ENCODE results near the gene KATNB1. TPM values are rescaled to one million over a fixed set of nuclear protein-coding genes. Genes with fewer than 3 reads are reported as not detected.

The KATNB1 gene
- total and polyA plus RNA-seq, 2 donors (not counting 1 experiment from before 2014, with no cell fraction given): 6.7 to 15.2 TPM

DNA sequence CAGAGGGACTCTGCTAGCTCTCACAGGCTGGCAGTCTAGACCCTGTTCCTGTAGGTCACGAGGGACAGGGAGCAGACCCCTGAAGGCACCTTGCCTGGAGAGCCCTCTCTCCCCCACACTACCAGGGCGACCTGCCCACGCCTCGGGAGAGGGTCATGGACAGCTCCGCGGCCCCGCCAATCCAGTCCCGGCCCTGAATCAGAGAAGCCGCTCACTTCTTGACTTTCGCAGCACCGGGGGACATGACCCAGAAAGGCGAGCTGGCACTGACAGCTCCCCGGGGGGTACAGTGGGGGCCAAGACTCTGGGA lies 61.6 kb downstream of the KATNB1 start:
- Histone ChIP-seq H3K4me1 (ENCODE audit: control insufficient read depth, extremely low read depth, insufficient read depth, low read length) (peaks cover 15% of the 10 kb centered on the region), H3K79me2 (ENCODE audit: control insufficient read depth, insufficient read depth, low read length) (peaks cover 34% of the 10 kb centered on the region), H2AFZ (ENCODE audit: low read length) (no peak overlapping the region), H3K4me3 (replicated peaks in 1 of 4; ENCODE audit: control extremely low read depth in 1 of 4, insufficient read depth in 1 of 4, low read depth in 3 of 4, low read length in 4 of 4) (no peak overlapping the region), H3K9ac (ENCODE audit: insufficient read depth, low read length) (no peak overlapping the region), H3K9me3 (ENCODE audit: control insufficient read depth, insufficient read depth, low read depth, low read length) (no peaks in the 10 kb centered on the region), H3K4me2 (ENCODE audit: extremely low read depth, insufficient read depth, low read length) (no peak overlapping the region), H4K20me1 (ENCODE audit: control insufficient read depth, extremely low read depth, insufficient read depth, low read length) (no peaks in the 10 kb centered on the region), H3K36me3 (ENCODE audit: control insufficient read depth, insufficient read depth, low read length) (peaks cover 19% of the 10 kb centered on the region), H3K27me3 (ENCODE audit: control insufficient read depth, insufficient read depth, low read length) (no peaks in the 10 kb centered on the region), H3K27ac (ENCODE audit: insufficient read depth, low read length) (no peak overlapping the region)
- no peak for DNase-seq (ENCODE audit: low read depth in 2 of 2)
- TF ChIP-seq EZH2 (IDR thresholded peaks at IDR 0.05; ENCODE audit: low read length, missing control alignments) (no peak), CTCF (conservative IDR thresholded peaks at IDR 0.05 in 1 of 2, IDR thresholded peaks at IDR 0.05 in 1 of 2; ENCODE audit: low read depth in 1 of 2, low read length in 2 of 2) (no peak)

GRCh38 chr16:57797526-57798266 lies 62.1 kb downstream of the KATNB1 start:
- Histone ChIP-seq H4K20me1 (ENCODE audit: control insufficient read depth, extremely low read depth, insufficient read depth, low read length) (no peaks in the 10 kb centered on the region), H3K9ac (ENCODE audit: insufficient read depth, low read length) (no peak overlapping the region), H3K4me2 (ENCODE audit: extremely low read depth, insufficient read depth, low read length) (no peak overlapping the region), H3K36me3 (ENCODE audit: control insufficient read depth, insufficient read depth, low read length) (peaks cover 19% of the 10 kb centered on the region), H3K4me1 (ENCODE audit: control insufficient read depth, extremely low read depth, insufficient read depth, low read length) (peaks cover 18% of the 10 kb centered on the region), H3K27me3 (ENCODE audit: control insufficient read depth, insufficient read depth, low read length) (no peaks in the 10 kb centered on the region), H3K9me3 (ENCODE audit: control insufficient read depth, insufficient read depth, low read depth, low read length) (no peaks in the 10 kb centered on the region), H3K27ac (ENCODE audit: insufficient read depth, low read length) (no peak overlapping the region), H3K79me2 (ENCODE audit: control insufficient read depth, insufficient read depth, low read length) (peaks cover 34% of the 10 kb centered on the region), H3K4me3 (replicated peaks in 1 of 4; ENCODE audit: control extremely low read depth in 1 of 4, insufficient read depth in 1 of 4, low read depth in 3 of 4, low read length in 4 of 4) (no peak overlapping the region), H2AFZ (ENCODE audit: low read length) (no peak overlapping the region)
- no peak for DNase-seq (ENCODE audit: low read depth in 2 of 2)
- TF ChIP-seq CTCF (conservative IDR thresholded peaks at IDR 0.05 in 1 of 2, IDR thresholded peaks at IDR 0.05 in 1 of 2; ENCODE audit: low read depth in 1 of 2, low read length in 2 of 2) (no peak), EZH2 (IDR thresholded peaks at IDR 0.05; ENCODE audit: low read length, missing control alignments) (no peak)

DNA sequence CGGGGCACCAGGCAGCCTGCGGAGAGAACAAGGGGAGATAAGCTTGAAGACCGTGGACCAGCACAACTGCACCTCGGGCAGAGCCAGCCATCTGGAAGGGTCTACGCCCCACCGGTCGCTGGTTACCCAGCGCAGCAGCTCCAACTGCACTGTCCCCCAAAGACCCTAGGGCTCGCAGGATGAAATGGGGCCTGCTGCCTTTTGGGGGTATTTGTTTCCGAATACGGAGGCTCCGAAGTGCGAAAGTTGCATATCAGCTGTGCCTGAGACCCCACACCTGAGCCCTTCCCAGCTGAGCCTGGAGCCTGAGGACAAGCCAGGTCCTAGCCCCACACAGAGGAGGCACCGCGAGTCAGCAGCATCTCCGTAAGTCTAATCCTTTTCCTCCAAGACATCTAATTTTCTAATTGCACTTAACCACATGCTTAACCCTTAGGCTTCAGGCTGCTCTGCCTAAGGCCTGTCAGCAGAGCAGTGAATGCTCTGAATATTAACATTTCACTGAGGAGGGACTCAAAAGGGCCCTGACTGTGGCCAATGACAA lies 62.8 kb downstream of the KATNB1 start:
- H3K4me3 ChIP-seq (replicated peaks in 1 of 4; ENCODE audit: control extremely low read depth in 1 of 4, insufficient read depth in 1 of 4, low read depth in 3 of 4, low read length in 4 of 4): no peak overlapping the region
- H3K79me2 ChIP-seq (ENCODE audit: control insufficient read depth, insufficient read depth, low read length): peaks cover 34% of the 10 kb centered on the region
- H3K27ac ChIP-seq (ENCODE audit: insufficient read depth, low read length): no peak overlapping the region
- H3K36me3 ChIP-seq (ENCODE audit: control insufficient read depth, insufficient read depth, low read length): peaks cover 19% of the 10 kb centered on the region
- no peaks in the 10 kb centered on the region for H3K9me3 ChIP-seq (ENCODE audit: control insufficient read depth, insufficient read depth, low read depth, low read length)
- TF ChIP-seq CTCF (conservative IDR thresholded peaks at IDR 0.05 in 1 of 2, IDR thresholded peaks at IDR 0.05 in 1 of 2; ENCODE audit: low read depth in 1 of 2, low read length in 2 of 2) (no peak), EZH2 (IDR thresholded peaks at IDR 0.05; ENCODE audit: low read length, missing control alignments) (no peak)
- no peaks in the 10 kb centered on the region for H3K27me3 ChIP-seq (ENCODE audit: control insufficient read depth, insufficient read depth, low read length)
- H3K4me1 ChIP-seq (ENCODE audit: control insufficient read depth, extremely low read depth, insufficient read depth, low read length): peaks cover 21% of the 10 kb centered on the region
- no peak for DNase-seq (ENCODE audit: low read depth in 2 of 2)
- H3K4me2 ChIP-seq (ENCODE audit: extremely low read depth, insufficient read depth, low read length): no peak overlapping the region
- H2AFZ ChIP-seq (ENCODE audit: low read length): no peak overlapping the region
- H4K20me1 ChIP-seq (ENCODE audit: control insufficient read depth, extremely low read depth, insufficient read depth, low read length): no peaks in the 10 kb centered on the region
- no peak overlapping the region for H3K9ac ChIP-seq (ENCODE audit: insufficient read depth, low read length)
